Measurements from ENCODE around the gene KCNH2.

- TF ChIP-seq CTCF (IDR thresholded peaks at IDR 0.05 in 2 of 3, conservative IDR thresholded peaks at IDR 0.05 in 1 of 3; ENCODE audit: control insufficient read depth in 2 of 3, extremely low read depth in 1 of 3, insufficient read depth in 1 of 3, low read depth in 3 of 3, low read length in 3 of 3) = no peak
- TF ChIP-seq RAD51 (IDR thresholded peaks at IDR 0.05) = no peak
- TF ChIP-seq WRNIP1 (IDR thresholded peaks at IDR 0.05; ENCODE audit: borderline replicate concordance, low read depth, low read length) = no peak
- TF ChIP-seq CREB1 (IDR thresholded peaks at IDR 0.05; ENCODE audit: low read depth) = no peak
- no peak for TF ChIP-seq MEF2A (IDR thresholded peaks at IDR 0.05; ENCODE audit: insufficient read depth, low read depth, low read length)
- TF ChIP-seq CEBPB (IDR thresholded peaks at IDR 0.05; ENCODE audit: borderline replicate concordance in 1 of 2, low read depth in 2 of 2, low read length in 2 of 2) = no peak
- TF ChIP-seq STAT3 (IDR thresholded peaks at IDR 0.05; ENCODE audit: low read depth, low read length) = no peak
- no peak for TF ChIP-seq SREBF2 (IDR thresholded peaks at IDR 0.05; ENCODE audit: low read length)
- no peak for TF ChIP-seq EZH2 (IDR thresholded peaks at IDR 0.05; ENCODE audit: borderline replicate concordance, control insufficient read depth, low read depth, low read length)
- TF ChIP-seq MXI1 (IDR thresholded peaks at IDR 0.05; ENCODE audit: low read depth, low read length) = no peak
- TF ChIP-seq SMC3 (IDR thresholded peaks at IDR 0.05; ENCODE audit: borderline replicate concordance, low read length) = no peak
- no peak for TF ChIP-seq RAD21 (IDR thresholded peaks at IDR 0.05; ENCODE audit: insufficient read depth, low read depth, low read length)
These were observed 20.2 kb upstream of the KCNH2 start for GRCh38 chr7:150998341-150998740.
